NCI-H2196 (cell line): ENCODE data around the gene PYROXD2.

Experiments
- DNase-seq: peaks from one replicate; lab custom pipeline; 2025; ENCODE audit not compliant: unreplicated experiment; lab: John Stamatoyannopoulos, UW

Gene PYROXD2

GRCh38 chr10:98416606-98417388, 1.8 kb upstream of the PYROXD2 start:
- no peak for DNase-seq

DNA sequence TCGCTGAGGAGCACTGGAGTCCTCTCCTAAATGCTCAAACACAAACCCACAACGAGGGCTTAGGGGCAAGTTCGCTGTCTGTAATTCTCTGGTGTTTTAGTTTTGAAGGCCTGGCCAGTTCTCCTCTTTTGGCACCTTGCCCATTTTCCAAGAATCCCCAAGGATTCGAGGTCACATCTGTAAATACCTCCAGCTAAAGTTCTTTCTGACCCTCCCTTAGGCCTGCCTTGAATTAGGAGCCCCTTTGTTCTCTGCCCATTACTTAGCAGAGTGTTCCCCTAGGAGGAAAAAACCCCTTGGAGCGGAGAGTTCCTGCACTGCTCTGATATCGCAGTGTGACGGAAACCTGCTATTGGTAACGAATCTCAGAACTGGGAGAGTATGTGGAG, 743 bp upstream of the PYROXD2 start:
- no peak for DNase-seq

- DNase-seq: no peak
Measured at GRCh38 chr10:98414578-98414931, 427 bp downstream of the PYROXD2 start.

- DNase-seq: no peak
Measured at GRCh38 chr10:98411768-98412167, 3.2 kb downstream of the PYROXD2 start.

DNA sequence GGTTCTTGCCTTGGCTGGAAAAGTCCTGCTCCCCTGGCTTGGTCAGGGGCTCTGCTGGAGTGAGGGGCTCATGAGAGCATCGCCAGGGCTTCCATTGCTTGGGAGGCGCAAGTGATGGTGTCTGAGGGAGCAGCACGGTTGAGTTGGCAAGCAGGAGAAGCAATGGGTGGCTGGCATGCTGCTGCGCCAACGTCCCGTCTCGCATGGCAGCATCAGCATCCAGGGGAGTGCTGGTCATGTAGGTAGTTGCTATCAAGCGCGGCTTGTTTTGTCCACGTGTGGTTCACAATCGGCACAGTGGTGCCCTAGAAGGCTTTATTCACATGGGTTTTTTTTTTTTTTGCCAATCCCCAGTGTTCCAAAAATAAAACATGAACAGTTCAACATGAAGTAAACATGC, 3.8 kb downstream of the PYROXD2 start:
- DNase-seq: no peak

DNA sequence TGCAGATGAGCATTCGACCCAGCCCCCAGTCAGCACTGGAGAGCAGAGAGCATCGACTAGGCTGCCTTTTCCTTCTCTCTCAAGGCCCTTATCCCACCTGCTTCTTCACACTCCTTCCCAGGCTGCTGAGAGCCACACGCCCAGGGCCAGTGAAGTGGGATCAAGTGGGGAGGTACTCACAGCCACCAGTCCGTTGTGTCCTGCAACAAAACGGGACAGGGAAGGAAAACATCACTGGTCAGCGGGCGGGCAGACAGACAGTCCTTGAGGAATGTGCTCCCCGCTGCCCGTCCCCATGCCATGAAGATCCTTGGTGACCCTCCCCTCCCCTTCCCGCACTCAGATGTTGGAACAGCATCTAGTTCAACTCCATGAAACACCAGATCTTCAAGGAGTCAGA, 4.2 kb downstream of the PYROXD2 start:
- no peak for DNase-seq

- DNase-seq: no peak
Measured at GRCh38 chr10:98410135-98410743, 4.7 kb downstream of the PYROXD2 start.

GRCh38 chr10:98408799-98409198, 6.2 kb downstream of the PYROXD2 start:
- no peak for DNase-seq

- no peak for DNase-seq
Measured at GRCh38 chr10:98407744-98408241, 7.2 kb downstream of the PYROXD2 start.

GRCh38 chr10:98407017-98407743, 7.8 kb downstream of the PYROXD2 start:
- DNase-seq: no peak

GRCh38 chr10:98405422-98405821, 9.6 kb downstream of the PYROXD2 start:
- DNase-seq: no peak

DNA sequence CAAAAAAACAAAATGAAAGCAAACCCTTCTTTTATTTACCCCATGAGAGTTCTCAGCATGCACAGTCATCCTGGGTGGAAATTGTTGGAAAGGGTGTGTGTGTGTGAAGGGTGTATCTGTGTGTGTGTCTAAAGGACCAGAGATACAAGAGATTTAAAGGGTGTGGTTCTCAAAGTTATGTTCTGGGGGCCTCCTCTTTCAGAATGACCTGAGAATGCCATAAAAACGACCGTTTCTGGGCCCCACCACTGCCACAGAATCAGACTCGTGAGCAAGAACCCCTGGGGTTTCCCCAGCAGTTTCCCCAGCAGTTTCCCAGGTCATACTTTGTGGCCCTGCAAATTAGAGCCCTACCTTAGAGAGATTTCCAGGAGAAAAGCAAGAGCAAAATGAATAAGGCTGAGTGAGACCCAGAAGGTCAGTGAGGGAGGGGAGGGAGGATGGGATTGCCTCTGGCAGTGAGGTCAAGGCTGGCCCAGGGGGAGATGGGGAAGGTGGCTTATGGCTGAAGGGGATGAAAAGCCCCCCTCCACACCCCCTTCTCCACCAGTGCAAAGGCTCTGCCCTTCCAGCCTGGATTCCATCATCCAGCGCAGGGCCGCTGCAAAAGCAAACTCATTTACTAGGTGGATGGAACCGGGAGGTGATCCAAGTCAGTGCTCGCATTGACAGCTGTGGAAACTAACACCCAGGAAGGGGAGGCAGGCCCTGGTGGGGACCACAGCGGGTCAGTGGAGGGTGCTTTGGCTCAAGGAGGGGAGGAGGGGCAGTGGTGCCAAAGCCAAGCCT, 10.2 kb downstream of the PYROXD2 start:
- DNase-seq: no peak

DNA sequence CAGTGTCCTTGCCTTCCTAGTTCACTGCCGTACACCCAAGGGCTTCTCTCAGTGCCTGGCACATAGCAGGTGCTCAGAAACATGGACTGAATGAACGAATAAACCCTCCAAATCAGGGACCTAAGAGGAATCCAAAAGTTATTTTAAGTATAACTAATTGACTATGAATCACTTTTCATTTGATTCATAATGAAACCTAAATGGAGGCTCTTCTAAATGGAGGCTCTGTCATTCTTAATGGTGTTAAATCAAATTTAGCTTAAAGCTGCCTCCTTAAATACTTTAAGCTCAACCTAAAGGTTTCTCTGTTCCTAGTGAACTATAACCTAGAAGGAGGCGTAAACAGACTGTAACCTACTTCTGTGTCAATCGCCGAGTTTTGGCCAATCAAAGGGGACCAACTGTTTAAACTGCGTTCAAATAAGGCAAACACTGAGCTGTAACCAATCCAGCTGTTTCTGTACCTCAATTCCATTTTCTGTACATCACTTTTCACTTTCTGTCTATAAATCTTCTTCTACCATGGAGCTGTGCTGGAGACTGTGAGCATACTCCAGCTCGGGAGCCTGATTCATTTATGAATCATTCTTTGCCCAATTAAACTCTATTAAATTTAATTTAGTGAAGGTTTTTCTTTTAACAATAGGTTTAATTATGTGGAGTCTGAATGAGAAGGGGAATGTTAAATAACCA, 11.0 kb downstream of the PYROXD2 start:
- DNase-seq: no peak

GRCh38 chr10:98402931-98403718, 11.9 kb downstream of the PYROXD2 start:
- no peak for DNase-seq

- DNase-seq: no peak
Measured at GRCh38 chr10:98402478-98402877, 12.5 kb downstream of the PYROXD2 start.

DNA sequence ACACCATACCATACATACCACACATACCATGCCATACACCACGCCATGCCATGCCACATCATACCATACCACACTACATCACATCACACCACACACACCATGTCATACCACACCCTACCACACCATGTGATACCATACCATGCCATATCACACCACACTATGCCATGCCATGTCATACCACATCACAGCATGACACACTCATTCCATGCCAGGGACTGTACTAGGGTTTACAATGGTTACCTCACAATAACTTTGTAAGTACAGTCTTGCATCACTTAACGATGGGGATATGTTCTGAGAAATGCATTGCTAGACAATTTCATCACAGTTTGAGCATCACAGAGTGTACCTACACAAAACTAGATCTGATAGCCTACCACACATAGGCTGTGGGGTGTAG, 14.5 kb downstream of the PYROXD2 start:
- no peak for DNase-seq

DNA sequence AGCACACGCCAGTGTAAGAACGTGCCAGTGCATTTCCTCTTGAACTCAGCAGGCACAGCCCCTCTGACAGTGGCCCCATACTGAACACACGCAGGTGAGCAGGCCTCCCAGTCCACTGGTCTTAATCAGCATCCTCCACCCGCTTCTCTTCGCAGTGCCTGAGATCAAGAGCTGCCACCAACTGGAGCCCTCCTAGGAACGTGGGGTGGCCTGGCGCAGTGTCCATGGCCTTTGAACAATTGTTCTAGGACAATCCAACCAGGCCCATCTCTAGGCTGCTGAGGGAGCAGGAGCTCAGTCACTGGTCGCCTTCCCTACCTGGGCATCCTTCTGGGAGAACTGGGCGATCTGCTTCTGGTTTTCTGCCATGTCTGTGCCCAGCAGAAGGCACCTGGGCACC, 15.2 kb downstream of the PYROXD2 start:
- DNase-seq: no peak

GRCh38 chr10:98397089-98397600, 17.8 kb downstream of the PYROXD2 start:
- DNase-seq: no peak
